Small intestine (tissue), 7 donors: ENCODE data around the gene PLEKHG4B. TPM values are rescaled to one million over a fixed set of nuclear protein-coding genes. Genes with fewer than 3 reads are reported as not detected.
"Not testable (repeated sequence)": the region's sequence is repeated elsewhere in the genome, so short reads cannot be mapped to it uniquely, and the experiment has no call there.

Source experiments
- DNase-seq, 2 donors: peaks; one replicate each; pipeline versions ENCODE4 v3.0.0 to v3.0.0-alpha.2; 2013
- FAIRE-seq: peaks from 2 replicates; lab custom pipeline; 2012; peaks lifted over from hg19 to GRCh38; lab: Jason Lieb, UNC
- H3K27ac ChIP-seq, 3 donors: one replicate each; pipeline ENCODE4 v1.5.1; 2013; ENCODE audit warnings: low read length in 2 of 3, mild to moderate bottlenecking in 2 of 3, control low read depth in 1 of 3, inconsistent platforms in 1 of 3, low read depth in 1 of 3, moderate library complexity in 1 of 3
- H3K27me3 ChIP-seq, 3 donors: one replicate each; pipeline ENCODE4 v1.6.1; 2013; ENCODE audit warnings: low read length in 3 of 3, inconsistent platforms in 1 of 3; ENCODE audit not compliant: control insufficient read depth in 3 of 3, insufficient read depth in 3 of 3
- H3K36me3 ChIP-seq, 3 donors: one replicate each; pipeline ENCODE4 v1.6.1; 2013; ENCODE audit warnings: low read length in 3 of 3, inconsistent platforms in 1 of 3, low read depth in 1 of 3, mild to moderate bottlenecking in 1 of 3, moderate library complexity in 1 of 3; ENCODE audit not compliant: control insufficient read depth in 3 of 3, insufficient read depth in 2 of 3
- H3K4me1 ChIP-seq, 3 donors: one replicate each; pipeline ENCODE4 v1.6.1; 2013; ENCODE audit warnings: low read length in 2 of 3, inconsistent platforms in 1 of 3, low read depth in 1 of 3, mild to moderate bottlenecking in 1 of 3, moderate library complexity in 1 of 3; ENCODE audit not compliant: control insufficient read depth in 3 of 3, insufficient read depth in 2 of 3
- H3K4me3 ChIP-seq, 3 donors: one replicate each; pipeline ENCODE4 v1.5.1; 2013; ENCODE audit warnings: low read length in 3 of 3, control low read depth in 1 of 3, inconsistent platforms in 1 of 3, low read depth in 1 of 3, mild to moderate bottlenecking in 1 of 3, moderate library complexity in 1 of 3
- H3K9me3 ChIP-seq, 2 donors: one replicate each; pipeline ENCODE4 v1.6.1; 2013; ENCODE audit warnings: low read depth in 1 of 2, low read length in 1 of 2; ENCODE audit not compliant: control insufficient read depth in 2 of 2, insufficient read depth in 1 of 2
- WGBS, 3 donors: extraction: QIAGEN DNeasy Blood & Tissue Kit; methylation state at CpG; one replicate each; pipeline ENCODE4 v1.1.7; 2013; 5-methylcytosine and 5-hydroxymethylcytosine counted together
- polyA plus RNA-seq, 4 donors: library from polyadenylated mRNA; stranded (reverse) in 3 of 4; unstranded in 1 of 4; fragments of 200-250 nt in 3 of 4; fragments of 120-200 nt in 1 of 4; gene quantifications; one replicate each; pipeline versions ENCODE4 v1.2.1 to v1.2.3, GENCODE V29; 2013
- donor health status: healthy with polysubstance abuse.
- donor health status: control.
- donor health status: control.
- donor health status: Bipolar disorder and iron deficiency.
- donor health status: healthy.

The PLEKHG4B gene
- polyA plus RNA-seq, 4 donors = 0.01 to 0.44 TPM; not detected in 2

DNA sequence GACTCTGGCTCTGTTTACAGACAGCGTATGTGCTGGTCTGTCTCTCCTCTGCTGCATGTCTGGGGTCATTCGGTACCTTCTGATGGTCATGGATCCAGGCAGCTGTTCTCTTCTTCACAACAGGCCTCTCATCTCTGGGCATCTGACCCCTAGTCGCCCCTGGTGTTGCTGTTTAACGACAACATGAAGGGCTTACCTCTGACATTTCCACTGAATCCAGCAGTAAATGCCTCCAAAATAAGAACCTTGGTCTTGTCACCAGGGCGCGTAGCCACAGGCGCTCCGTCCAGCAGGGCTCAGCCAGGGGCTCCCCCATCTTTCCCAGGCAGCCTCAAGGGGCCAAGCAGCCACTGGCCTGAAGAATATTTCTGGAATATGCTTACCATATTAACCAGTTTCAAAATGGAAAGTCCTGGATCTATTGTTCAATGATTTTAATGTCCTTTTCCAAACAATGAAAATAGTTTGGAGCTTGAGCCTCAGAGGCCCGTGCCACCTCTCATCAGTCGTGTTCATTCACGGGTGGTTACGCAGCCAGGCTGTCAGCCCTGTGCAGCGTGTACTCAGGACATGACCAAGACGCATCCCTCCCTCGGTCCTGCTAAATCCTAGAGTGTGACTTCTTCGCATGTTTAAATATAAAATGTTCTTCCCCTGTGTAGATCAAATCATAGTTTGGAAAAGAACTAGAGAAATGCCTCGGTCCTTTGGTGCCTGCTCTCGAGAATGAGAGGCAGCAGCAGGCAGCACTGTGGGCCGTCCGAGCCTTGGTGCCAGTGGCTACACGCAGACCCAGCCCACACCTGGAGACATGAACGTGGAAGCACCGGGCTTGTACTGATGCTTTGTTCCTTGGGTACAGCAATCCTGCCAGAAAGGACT lies 69.2 kb downstream of the PLEKHG4B start:
- Histone ChIP-seq H3K36me3 (no peaks in the 10 kb centered on the region), H3K4me3 (no peak overlapping the region), H3K27ac (no peak overlapping the region), H3K9me3 (no peaks in the 10 kb centered on the region), H3K27me3 (no peaks in the 10 kb centered on the region), H3K4me1 (no peaks in the 10 kb centered on the region)
- FAIRE-seq (no peak), DNase-seq (no peak)
- 86 to 89% (median 86%) methylated on average over 23 of the region's 23 CpGs for WGBS, 3 donors

DNA sequence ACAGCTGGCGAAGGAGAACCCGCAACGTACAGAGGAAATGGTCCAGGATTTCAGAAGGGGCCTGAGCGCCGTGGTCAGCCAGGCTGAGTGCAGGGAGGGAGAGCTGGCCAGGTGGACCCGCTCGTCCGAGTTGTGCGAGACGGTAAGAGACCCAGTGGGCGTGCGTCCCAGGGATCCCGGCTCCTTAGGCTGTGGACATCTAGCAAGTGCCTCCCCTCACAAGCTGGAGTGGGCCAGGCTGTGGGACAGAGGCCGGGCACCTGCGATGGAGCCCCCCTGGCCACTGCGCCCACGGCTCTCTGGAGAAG lies 69.8 kb downstream of the PLEKHG4B start:
- WGBS, 3 donors = 92 to 94% (median 93%) methylated on average over 17 of the region's 17 CpGs

DNA sequence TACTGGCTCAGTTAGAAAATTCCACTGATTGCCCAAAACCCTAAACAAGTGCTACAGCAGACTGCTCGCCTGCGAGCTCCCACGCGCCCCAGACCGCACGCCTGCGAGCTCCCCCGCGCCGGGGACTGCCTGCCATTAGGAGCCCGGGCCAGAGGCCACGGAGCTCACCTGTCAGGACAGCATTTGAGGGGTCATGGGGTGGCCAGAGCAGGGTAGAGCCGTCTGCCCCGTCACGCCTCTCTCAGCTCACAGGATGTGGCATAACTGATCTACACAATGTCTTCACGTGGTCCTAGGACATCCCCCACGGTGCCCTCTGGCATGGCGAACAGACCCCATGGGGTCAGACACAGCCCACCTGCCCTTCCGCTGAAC lies 70.2 kb downstream of the PLEKHG4B start:
- no peaks in the 10 kb centered on the region for H3K9me3 ChIP-seq
- 87 to 88% (median 87%) methylated on average over 19 of the region's 19 CpGs for WGBS, 3 donors
- H3K4me3 ChIP-seq = no peak overlapping the region
- DNase-seq (no peak), FAIRE-seq (no peak)
- no peaks in the 10 kb centered on the region for H3K4me1 ChIP-seq
- H3K27ac ChIP-seq = no peak overlapping the region
- H3K36me3 ChIP-seq = no peaks in the 10 kb centered on the region
- H3K27me3 ChIP-seq = no peaks in the 10 kb centered on the region

More for the DNA sequence above, 69.8 kb downstream of the PLEKHG4B start:
- no peaks in the 10 kb centered on the region for H3K9me3 ChIP-seq
- H3K4me1 ChIP-seq = no peaks in the 10 kb centered on the region
- H3K4me3 ChIP-seq = no peak overlapping the region
- no peak overlapping the region for H3K27ac ChIP-seq
- FAIRE-seq (no peak), DNase-seq (no peak)
- no peaks in the 10 kb centered on the region for H3K27me3 ChIP-seq
- H3K36me3 ChIP-seq = no peaks in the 10 kb centered on the region

DNA sequence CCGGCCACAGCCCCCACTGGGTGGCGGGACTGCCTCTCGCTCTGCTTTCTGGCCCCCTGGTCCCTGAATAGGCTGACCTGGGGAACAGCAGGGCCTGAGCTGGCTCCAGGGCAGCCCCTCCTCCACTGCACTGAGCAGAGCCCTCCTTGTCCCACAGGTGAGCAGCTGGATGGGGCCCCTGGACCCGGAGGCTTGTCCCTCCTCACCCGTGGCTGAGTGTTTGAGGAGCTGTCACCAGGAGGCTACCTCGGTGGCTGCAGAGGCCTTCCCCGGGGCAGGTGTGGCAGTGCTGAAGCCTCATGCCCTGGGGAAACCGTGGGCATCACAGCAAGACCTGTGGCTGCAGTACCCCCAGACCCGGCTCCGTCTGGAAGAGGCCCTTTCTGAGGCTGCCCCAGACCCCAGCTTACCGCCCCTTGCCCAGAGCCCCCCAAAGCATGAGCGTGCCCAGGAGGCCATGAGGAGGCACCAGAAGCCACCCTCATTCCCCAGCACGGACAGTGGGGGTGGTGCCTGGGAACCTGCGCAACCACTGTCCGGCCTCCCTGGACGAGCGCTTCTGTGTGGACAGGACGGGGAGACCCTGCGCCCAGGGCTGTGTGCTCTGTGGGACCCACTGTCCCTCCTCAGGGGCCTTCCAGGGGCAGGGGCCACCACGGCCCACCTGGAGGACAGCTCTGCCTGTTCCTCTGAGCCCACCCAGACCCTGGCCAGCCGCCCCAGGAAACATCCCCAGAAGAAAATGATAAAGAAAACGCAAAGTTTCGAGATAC lies 70.8 kb downstream of the PLEKHG4B start:
- Histone ChIP-seq H3K4me1 (no peaks in the 10 kb centered on the region), H3K9me3 (no peaks in the 10 kb centered on the region), H3K36me3 (no peaks in the 10 kb centered on the region), H3K4me3 (no peak overlapping the region), H3K27ac (no peak overlapping the region), H3K27me3 (no peaks in the 10 kb centered on the region)
- 82 to 88% (median 82%) methylated on average over 22 to 23 of the region's 23 CpGs for WGBS, 3 donors
- DNase-seq (no peak), FAIRE-seq (no peak)

DNA sequence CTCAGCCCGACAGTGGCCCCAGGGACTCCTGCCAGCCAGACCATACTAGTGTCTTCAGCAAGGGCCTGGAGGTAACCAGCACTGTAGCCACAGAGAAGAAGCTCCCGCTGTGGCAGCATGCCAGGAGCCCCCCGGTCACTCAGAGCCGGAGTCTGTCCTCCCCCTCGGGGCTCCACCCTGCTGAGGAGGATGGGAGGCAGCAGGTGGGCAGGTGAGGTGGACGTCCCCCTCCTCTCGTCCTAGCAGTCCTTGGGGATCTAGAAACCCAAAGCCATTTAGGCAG lies 71.3 kb downstream of the PLEKHG4B start:
- H3K36me3 ChIP-seq = no peaks in the 10 kb centered on the region
- no peaks in the 10 kb centered on the region for H3K4me1 ChIP-seq
- FAIRE-seq (no peak), DNase-seq (no peak)
- no peak overlapping the region for H3K4me3 ChIP-seq
- WGBS, 3 donors = 78 to 91% (median 88%) methylated on average over 7 of the region's 7 CpGs
- H3K27ac ChIP-seq = no peak overlapping the region
- no peaks in the 10 kb centered on the region for H3K27me3 ChIP-seq
- no peaks in the 10 kb centered on the region for H3K9me3 ChIP-seq

DNA sequence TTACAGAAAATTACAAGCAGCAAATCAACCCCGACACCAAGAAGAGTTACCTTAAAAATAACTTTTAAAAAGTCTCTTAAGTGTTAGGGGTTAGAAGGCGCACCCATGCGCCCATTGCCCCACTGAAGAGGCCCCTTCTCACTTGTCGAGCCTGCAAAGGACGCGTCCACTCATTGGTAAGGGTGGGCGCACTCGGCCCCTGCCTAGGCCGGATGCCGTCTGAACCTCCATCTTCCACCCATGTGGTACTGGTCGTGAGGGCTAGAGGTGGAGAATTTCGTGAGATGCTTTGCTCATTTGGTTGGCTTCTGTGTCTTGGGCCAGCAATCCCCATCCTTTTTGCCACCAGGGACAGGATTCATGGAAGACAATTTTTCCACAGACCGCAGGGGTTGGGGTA lies 71.9 kb downstream of the PLEKHG4B start:
- 78 to 91% (median 86%) methylated on average over 13 of the region's 13 CpGs for WGBS, 3 donors
- Histone ChIP-seq H3K27me3 (no peaks in the 10 kb centered on the region), H3K4me3 (no peak overlapping the region), H3K9me3 (no peaks in the 10 kb centered on the region), H3K27ac (no peak overlapping the region), H3K36me3 (no peaks in the 10 kb centered on the region), H3K4me1 (no peaks in the 10 kb centered on the region)
- DNase-seq (no peak), FAIRE-seq (no peak)

DNA sequence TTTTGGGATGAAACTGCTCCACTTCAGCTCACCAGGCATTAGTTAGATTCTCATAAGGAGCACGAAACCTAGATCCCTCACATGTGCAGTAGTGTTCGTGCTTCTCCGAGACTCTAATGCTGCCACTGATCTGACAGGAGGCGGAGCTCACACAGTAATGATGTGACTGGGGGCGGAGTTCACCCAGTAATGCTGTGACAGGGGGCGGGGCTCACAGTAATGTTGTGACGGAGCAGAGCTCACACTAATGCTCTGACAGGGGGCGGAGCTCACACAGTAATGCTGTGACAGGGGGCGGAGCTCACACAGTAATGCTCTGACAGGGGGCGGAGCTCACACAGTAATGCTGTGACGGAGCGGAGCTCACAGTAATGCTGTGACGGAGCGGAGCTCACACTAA lies 72.3 kb downstream of the PLEKHG4B start:
- no peaks in the 10 kb centered on the region for H3K36me3 ChIP-seq
- DNase-seq (no peak), FAIRE-seq (no peak)
- no peak overlapping the region for H3K27ac ChIP-seq
- no peaks in the 10 kb centered on the region for H3K27me3 ChIP-seq
- no peaks in the 10 kb centered on the region for H3K4me1 ChIP-seq
- no peak overlapping the region for H3K4me3 ChIP-seq
- no peaks in the 10 kb centered on the region for H3K9me3 ChIP-seq
- WGBS, 3 donors = 76 to 84% (median 81%) methylated on average over 12 to 14 of the region's 14 CpGs

DNA sequence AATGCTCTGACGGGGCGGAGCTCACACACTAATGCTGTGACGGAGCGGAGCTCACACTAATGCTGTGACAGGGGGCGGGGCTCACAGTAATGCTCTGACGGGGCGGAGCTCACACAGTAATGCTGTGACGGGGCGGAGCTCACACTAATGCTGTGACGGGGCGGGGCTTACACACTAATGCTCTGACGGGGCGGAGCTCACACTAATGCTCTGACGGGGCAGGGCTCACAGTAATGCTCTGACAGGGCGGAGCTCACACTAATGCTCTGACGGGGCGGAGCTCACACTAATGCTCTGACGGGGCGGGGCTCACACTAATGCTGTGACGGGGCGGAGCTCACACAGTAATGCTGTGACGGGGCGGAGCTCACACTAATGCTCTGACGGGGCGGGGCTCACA lies 72.8 kb downstream of the PLEKHG4B start:
- not testable (repeated sequence) for H3K36me3 ChIP-seq, H3K27me3 ChIP-seq, H3K4me3 ChIP-seq, FAIRE-seq, H3K9me3 ChIP-seq, H3K4me1 ChIP-seq, DNase-seq, H3K27ac ChIP-seq
- WGBS, 3 donors = 82 to 93% (median 91%) methylated on average over 16 to 23 of the region's 25 CpGs
